ENCODE measurements around the gene TBC1D5.

DNA sequence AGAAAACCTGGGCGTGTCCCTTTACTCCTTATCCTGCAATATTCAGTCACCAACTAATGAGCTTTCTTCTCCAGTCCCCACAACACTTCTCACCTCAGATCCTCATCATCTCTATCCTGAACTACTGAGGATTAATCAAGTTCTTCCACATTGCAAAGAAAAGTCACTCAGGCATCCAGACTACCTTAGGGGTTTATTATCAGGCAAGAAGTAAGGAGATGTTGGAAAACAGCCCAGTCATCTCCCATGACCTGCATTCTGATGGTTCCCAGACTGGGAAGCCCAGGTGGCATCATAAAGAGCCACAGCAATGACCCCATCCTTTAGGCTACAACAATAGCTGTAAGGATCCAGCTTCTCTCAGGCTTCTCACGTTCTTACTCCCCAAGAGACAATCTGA is 3.5 kb upstream of the TBC1D5 start:
- TF ChIP-seq POLR2A (IDR thresholded peaks at IDR 0.05; ENCODE audit: low read length) (no peak), GATA1 (IDR thresholded peaks at IDR 0.05; ENCODE audit: low read depth, low read length) (no peak)
